GM19240 (cell line): ENCODE results near the gene CDK1.

ENCODE experiments used
- DNase-seq: peaks from one replicate; pipeline ENCODE4 v3.0.0; 2011; ENCODE audit warnings: low spot score; ENCODE audit not compliant: insufficient read length

The CDK1 gene

GRCh38 chr10:60778214-60778970 lies at the start of gene CDK1:
TSS of gene CDK1 (plus strand) at chr10:60778478. CDS start at chr10:60780166, 1,688 bp downstream.
- peak; percentile 81 for DNase-seq

- DNase-seq = no peak
Measured at GRCh38 chr10:60729106-60729505, 49.2 kb upstream of the CDK1 start.

DNA sequence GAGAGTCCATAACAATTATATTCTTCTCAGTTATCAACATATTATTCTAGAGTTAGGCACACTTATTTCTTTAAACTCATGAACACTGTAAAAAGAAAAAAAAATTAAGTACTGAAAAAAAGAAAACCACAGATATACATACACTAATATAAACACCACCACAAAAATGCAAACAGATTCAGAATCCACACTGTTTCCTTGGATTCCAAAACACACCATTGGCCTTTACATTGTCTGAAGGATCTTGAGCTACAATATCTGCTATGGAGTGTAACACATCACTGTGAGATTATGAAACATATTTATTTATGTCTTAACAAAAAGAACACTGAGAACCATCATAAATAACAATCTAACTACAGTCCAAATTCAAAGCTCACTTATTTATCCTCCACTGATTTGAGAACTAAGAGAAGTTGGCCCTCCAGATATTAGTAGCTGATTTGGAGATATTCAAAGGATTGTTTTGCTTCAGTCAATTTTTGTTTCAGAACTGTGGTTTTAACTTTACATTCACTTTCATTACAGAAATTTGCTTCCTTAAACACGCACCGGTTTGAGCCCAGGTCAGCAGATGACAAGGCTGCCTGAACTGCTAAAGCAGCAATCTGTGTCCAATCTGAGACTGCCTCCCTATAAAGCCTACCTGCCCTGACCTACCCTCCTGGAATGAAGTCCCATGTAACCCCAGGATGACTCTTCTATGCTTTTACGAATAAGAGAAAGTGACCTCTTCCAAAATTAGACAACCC lies 47.0 kb upstream of the CDK1 start:
- DNase-seq = peak; percentile 29

- no peak for DNase-seq
Measured at GRCh38 chr10:60732198-60732806, 46.0 kb upstream of the CDK1 start.

- no peak for DNase-seq
Measured at GRCh38 chr10:60732807-60733516, 45.3 kb upstream of the CDK1 start.

- no peak for DNase-seq
Measured at GRCh38 chr10:60733517-60733822, 44.8 kb upstream of the CDK1 start.

DNA sequence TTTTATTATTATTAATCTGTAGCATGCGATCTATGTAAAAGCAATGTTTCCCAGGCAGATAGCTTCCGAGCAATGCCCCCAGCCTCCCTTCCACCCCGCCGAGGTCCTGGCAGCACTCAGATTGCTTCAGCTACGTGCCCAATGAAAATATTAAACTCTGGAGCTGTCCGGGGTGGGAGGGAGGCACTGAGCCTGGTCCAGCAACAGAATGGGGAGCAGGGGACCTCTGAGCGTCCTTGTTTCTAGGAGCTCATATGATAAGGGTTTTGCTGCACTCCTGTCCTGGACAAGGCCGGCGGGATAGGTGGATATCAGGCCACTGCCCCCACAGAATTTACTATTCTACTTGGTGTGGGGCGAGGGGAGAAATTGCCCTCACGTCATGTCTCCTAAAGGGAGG lies 44.5 kb upstream of the CDK1 start:
- no peak for DNase-seq

GRCh38 chr10:60734226-60734625 lies 44.1 kb upstream of the CDK1 start:
- DNase-seq = no peak

- DNase-seq = no peak
Measured at GRCh38 chr10:60735244-60735643, 43.0 kb upstream of the CDK1 start.

DNA sequence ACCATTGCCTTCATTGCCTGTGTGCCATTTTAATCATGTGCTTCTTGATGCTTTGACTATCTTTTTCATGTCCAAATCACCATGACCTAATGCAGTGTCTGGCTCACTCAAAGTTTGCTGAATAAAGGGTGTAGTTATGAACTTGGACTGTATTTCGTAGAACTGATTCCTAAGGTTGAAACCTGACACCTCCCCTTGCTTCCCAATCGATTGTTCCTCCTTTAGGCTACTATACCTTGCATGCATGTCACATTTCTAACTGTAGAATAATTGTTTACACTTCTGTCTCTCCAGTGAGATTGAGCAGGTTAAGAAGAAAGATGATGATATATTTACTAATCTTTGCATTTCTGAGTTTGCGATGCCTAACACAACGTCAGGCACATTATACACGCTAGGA lies 41.0 kb upstream of the CDK1 start:
- no peak for DNase-seq

DNA sequence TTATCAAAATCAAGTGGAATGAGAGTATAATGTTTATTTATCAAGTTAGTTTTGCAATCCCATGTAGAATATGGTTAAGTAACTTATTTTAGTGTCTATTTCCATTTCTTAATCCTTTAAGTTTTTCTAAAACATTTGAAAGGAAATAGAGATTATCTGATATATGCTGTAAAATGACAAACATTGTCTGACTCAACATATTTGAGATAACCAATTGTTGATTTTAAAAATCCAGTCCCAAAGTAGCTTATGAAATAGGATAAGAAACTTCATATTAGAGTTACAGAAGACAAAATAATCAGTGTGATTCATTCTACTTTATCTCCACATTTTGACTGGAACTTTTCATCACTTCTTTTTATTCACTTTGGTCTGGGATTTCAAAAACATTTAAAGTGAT lies 38.7 kb upstream of the CDK1 start:
- DNase-seq = no peak

DNA sequence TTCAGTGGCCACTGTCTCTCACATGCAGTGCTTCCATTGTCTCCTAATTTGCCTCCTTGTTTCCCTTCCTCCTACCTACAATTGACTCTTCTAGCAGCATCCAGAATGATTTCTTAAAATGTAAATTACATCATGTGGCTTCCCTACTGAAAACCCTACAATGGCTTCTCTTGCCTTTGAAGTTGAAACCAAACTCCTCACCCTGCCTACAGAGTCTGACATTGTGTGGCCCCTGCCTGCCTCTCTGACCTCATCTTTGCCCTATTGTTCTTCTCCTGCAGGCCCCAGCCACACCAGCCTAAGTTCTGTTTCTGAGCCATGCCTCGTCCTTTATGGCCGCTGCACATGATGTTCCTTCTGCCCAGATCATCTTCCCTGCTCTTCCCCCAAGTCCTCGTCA lies 35.8 kb upstream of the CDK1 start:
- no peak for DNase-seq

DNA sequence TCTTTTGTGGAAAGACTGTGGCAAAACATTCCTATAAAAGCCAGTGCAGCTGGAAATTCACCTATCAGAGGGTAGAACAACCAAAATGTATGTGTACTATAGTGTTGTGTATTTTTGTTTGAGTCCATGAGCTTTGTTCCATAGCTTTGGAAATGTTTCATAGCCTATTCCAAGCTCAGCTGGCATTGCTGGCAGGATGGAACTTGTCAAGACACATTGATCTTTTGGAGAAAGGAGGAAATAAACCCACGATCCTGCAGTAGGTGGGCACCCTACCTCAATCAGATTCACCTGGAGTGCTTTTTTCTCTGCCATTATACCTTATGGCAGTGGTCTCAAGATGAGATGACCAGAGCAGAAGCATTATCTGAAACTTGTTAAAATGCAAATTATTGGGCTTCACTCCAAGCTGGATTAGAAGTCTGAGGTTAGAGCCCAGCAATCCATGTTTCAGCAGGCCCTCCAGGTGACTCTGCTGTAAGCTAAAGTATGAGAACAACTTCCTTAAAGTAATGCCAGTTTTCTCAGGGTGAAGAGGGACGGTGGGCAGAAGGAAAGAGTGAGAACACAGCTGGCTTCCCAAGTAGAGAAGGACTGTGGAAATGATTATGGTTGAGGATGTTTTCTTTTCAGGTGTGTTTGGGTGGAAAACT lies 30.3 kb upstream of the CDK1 start:
- no peak for DNase-seq

GRCh38 chr10:60753152-60753551 lies 25.1 kb upstream of the CDK1 start:
- no peak for DNase-seq

GRCh38 chr10:60753817-60754216 lies 24.5 kb upstream of the CDK1 start:
- no peak for DNase-seq

DNA sequence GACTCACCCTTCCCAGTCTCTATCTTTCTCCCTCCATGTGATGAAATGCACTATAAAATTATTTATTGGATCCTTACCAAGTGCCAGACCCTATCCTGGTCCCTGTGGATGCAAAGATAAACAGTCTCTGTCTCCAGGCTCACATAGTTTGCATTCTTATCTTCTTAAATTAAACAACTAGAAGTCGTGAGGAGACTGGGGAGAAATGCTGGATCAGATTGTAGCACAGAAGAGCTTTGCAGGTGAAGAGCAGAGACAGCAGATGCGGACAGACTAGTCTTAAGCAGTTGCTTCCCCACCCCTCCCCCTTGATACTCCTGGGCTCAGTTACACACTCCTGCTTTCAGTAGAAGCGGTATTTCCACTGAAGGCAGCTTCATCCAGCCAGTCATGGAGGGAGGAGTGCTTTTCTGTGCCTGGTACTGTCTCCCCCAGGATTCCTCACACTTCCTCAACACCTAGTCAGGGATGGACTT lies 20.8 kb upstream of the CDK1 start:
- DNase-seq = no peak

- no peak for DNase-seq
Measured at GRCh38 chr10:60759181-60759580, 19.1 kb upstream of the CDK1 start.

- no peak for DNase-seq
Measured at GRCh38 chr10:60760711-60761210, 17.5 kb upstream of the CDK1 start.

DNA sequence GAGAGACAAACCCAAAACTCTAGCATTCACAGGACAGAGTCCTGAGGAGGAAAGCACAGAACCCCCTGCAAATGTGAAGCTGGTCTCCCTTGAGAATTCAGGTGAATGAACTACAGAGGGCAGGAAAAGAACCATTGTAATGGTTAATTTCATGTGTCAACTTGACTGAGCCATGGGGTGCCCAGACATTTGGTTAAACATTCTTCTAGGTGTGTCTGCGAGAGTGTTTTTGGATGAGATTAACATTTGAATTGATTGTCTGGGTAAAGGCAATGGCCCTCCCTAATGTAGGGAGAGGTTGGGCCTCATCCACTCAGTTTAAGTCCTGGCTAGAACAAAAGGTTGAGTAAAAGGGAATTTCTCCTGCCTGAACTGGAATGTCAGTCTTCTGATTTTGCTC lies 15.7 kb upstream of the CDK1 start:
- no peak for DNase-seq

DNA sequence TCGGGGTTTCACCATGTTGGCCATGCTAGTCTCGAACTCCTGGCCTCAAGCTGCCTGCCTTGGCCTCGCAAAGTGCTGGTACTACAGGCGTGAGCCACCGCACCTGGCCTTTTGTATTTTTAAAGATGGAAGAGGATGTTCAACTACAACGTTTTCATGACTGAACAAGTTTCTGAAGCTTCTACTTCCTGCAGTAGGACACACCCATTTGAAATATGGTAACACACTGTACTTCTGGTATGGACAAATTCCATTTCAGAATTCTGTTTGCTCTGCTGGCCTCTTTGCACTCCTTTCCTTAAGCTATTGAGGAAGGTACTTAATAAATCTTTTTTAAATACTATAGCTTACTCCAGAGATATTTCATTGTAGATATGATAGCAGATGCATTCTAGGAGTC lies 10.9 kb upstream of the CDK1 start:
- DNase-seq = no peak

GRCh38 chr10:60769406-60769805 lies 8.9 kb upstream of the CDK1 start:
- DNase-seq = no peak
